ENCODE measurements around the gene SDK2.
A peak's percentile ranks its signal among the peaks of the same experiment; 100 is the strongest.

The SDK2 gene

DNA sequence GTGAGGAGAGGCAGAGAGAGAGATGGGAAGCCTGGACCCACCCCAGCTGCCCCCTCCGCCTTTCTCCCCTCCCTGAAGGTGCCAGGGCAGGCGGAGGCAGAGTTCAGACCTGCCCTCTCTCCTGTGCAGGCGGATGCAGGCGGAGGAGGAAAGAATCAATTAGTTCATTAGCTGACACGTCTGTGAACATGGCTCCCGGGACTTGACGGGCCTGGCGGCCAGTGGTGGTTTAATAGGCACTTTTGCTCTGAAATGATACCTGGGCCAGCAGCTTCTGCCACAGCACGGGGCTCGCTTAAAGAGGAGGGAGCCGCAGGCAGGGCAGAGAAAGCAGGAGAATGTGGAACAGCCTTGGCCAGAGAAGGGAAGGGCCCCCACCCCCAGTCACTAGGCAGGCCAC lies 98.1 kb downstream of the SDK2 start:
- H4K8ac ChIP-seq (ENCODE audit: low read depth, low read length): no peak overlapping the region
- H2AK5ac ChIP-seq (ENCODE audit: low read depth, low read length): peak overlapping the region; percentile 78
- H2BK5ac ChIP-seq (ENCODE audit: low read length): no peak overlapping the region
- H3K27me3 ChIP-seq (ENCODE audit: control insufficient read depth in 3 of 3, insufficient read depth in 3 of 3, low read depth in 1 of 3, low read length in 3 of 3): no peaks in the 10 kb centered on the region
- DNase-seq (ENCODE audit: low spot score): no peak
- no peaks in the 10 kb centered on the region for H3K9me3 ChIP-seq (replicated peaks in 1 of 2; ENCODE audit: control insufficient read depth in 2 of 2, insufficient read depth in 1 of 2, low read depth in 1 of 2, low read length in 2 of 2)
- no peak overlapping the region for H3K4me2 ChIP-seq (ENCODE audit: insufficient read depth, low read length, poor library complexity, severe bottlenecking)
- no peak overlapping the region for H2BK120ac ChIP-seq (ENCODE audit: low read depth, low read length)
- H3K18ac ChIP-seq (ENCODE audit: low read length): peak overlapping the region; percentile 55
- peaks cover 0 to 2% of the 10 kb centered on the region in 2 donors for H3K36me3 ChIP-seq (replicated peaks in 1 of 2; ENCODE audit: control insufficient read depth in 2 of 2, insufficient read depth in 2 of 2, low read length in 2 of 2)
- H2BK12ac ChIP-seq (ENCODE audit: low read length): no peak overlapping the region
- H3K4ac ChIP-seq (ENCODE audit: low read length): no peak overlapping the region
- H3K14ac ChIP-seq (ENCODE audit: low read length): peak overlapping the region; percentile 87
- no peak overlapping the region for H2BK15ac ChIP-seq (ENCODE audit: low read length)
- no peak overlapping the region for H3K27ac ChIP-seq (replicated peaks; ENCODE audit: low read length)
- H3K4me1 ChIP-seq (ENCODE audit: control insufficient read depth in 2 of 2, insufficient read depth in 1 of 2, low read depth in 1 of 2, low read length in 2 of 2): peaks cover 12 to 55% of the 10 kb centered on the region in 2 donors
- WGBS, 2 donors (ENCODE audit: extremely low coverage in 2 of 2, insufficient read length in 2 of 2, insufficient replicate concordance in 1 of 2): no CpG with 5 or more reads among the region's 11 CpGs
- H3K79me1 ChIP-seq (ENCODE audit: low read depth, low read length): peaks cover 25% of the 10 kb centered on the region
- H2AFZ ChIP-seq (ENCODE audit: low read length): no peak overlapping the region
- H3K4me3 ChIP-seq (ENCODE audit: low read length in 2 of 2): no peak overlapping the region
- H3K23ac ChIP-seq (ENCODE audit: low read depth, low read length, poor library complexity): peak overlapping the region; percentile 18
- H4K91ac ChIP-seq (ENCODE audit: low read depth, low read length, poor library complexity): no peak overlapping the region
- H3K9ac ChIP-seq (ENCODE audit: low read depth, low read length, poor library complexity): peak overlapping the region; percentile 45

DNA sequence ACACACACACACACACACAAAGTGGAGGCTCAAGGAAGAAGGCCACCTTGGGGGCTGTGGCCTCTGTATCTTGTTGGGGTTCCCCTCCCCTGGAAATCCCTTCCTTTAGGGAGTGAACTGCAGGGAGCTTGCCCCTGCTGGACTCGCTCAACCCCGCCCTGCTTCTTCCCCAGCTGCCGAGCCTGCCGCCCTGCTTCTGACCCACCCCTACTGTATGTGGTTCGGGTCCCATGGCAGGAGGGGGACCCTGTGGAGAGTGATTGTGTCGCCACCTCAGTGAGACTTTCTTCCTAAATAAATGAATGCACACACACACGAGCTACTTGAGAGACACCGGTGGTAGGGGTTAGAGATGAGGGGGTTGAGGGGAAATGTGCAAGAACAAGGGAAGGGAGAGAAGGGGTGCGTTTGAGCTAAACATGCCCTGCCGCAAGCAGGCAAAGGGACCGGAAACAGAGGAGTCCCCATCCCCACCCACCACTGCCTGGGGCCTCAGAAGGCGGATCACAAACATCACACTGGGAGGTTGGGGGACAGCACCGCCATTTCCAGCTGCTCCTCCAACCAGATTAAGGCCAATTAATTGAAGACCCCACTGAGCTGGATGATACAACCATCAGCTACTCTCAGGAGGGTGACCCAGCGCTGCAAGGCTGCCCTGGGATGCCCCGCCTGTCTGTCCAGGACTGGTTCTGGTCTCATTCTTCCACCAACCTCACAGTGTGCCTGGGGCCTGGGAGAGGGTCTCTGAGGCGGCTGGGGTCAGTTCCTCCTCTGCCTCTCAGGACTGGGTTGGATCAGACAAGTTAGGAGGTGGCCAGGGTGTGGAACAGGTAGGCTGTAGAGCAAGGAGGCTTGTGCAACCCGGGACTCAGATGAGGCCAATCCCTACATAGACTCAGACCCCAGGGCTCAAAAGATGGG lies 98.9 kb downstream of the SDK2 start:
- peak overlapping the region; percentile 21 for H3K23ac ChIP-seq (ENCODE audit: low read depth, low read length, poor library complexity)
- no CpG with 5 or more reads among the region's 17 CpGs for WGBS, 2 donors (ENCODE audit: extremely low coverage in 2 of 2, insufficient read length in 2 of 2, insufficient replicate concordance in 1 of 2)
- no peak overlapping the region for H2BK12ac ChIP-seq (ENCODE audit: low read length)
- H4K91ac ChIP-seq (ENCODE audit: low read depth, low read length, poor library complexity): no peak overlapping the region
- peaks cover 28% of the 10 kb centered on the region for H3K79me1 ChIP-seq (ENCODE audit: low read depth, low read length)
- H4K8ac ChIP-seq (ENCODE audit: low read depth, low read length): no peak overlapping the region
- no peak overlapping the region for H2BK5ac ChIP-seq (ENCODE audit: low read length)
- H3K4me2 ChIP-seq (ENCODE audit: insufficient read depth, low read length, poor library complexity, severe bottlenecking): no peak overlapping the region
- no peak overlapping the region for H2AFZ ChIP-seq (ENCODE audit: low read length)
- no peaks in the 10 kb centered on the region for H3K9me3 ChIP-seq (replicated peaks in 1 of 2; ENCODE audit: control insufficient read depth in 2 of 2, insufficient read depth in 1 of 2, low read depth in 1 of 2, low read length in 2 of 2)
- peak overlapping the region; percentile 16 for H3K18ac ChIP-seq (ENCODE audit: low read length)
- no peak overlapping the region for H3K27ac ChIP-seq (replicated peaks; ENCODE audit: low read length)
- peaks cover 0 to 2% of the 10 kb centered on the region in 2 donors for H3K36me3 ChIP-seq (replicated peaks in 1 of 2; ENCODE audit: control insufficient read depth in 2 of 2, insufficient read depth in 2 of 2, low read length in 2 of 2)
- no peak overlapping the region for H2BK15ac ChIP-seq (ENCODE audit: low read length)
- no peak overlapping the region for H2BK120ac ChIP-seq (ENCODE audit: low read depth, low read length)
- H3K14ac ChIP-seq (ENCODE audit: low read length): no peak overlapping the region
- no peak overlapping the region for H3K9ac ChIP-seq (ENCODE audit: low read depth, low read length, poor library complexity)
- H3K4ac ChIP-seq (ENCODE audit: low read length): no peak overlapping the region
- DNase-seq (ENCODE audit: low spot score): no peak
- no peak overlapping the region for H2AK5ac ChIP-seq (ENCODE audit: low read depth, low read length)
- H3K4me3 ChIP-seq (ENCODE audit: low read length in 2 of 2): no peak overlapping the region
- no peaks in the 10 kb centered on the region for H3K27me3 ChIP-seq (ENCODE audit: control insufficient read depth in 3 of 3, insufficient read depth in 3 of 3, low read depth in 1 of 3, low read length in 3 of 3)
- H3K4me1 ChIP-seq (ENCODE audit: control insufficient read depth in 2 of 2, insufficient read depth in 1 of 2, low read depth in 1 of 2, low read length in 2 of 2): peaks cover 12 to 48% of the 10 kb centered on the region in 2 donors

DNA sequence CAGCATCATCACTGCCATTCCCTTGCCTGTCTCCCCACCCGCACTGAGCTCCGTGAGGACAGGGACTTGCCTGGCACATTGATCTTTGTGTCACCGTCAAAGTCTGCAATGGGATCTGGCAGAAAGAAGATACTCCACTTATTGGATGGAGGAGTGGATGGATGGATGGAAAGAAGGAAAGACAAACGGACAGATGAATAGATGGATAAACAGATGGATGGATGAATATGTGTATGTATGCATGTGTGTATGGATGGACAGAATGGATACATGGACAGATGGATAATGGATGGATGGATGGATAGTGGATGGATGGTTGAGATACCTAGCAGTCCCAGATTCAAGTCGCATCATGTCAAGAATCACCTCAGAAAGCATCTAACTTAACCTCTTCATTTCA lies 99.9 kb downstream of the SDK2 start:
- H3K36me3 ChIP-seq (replicated peaks in 1 of 2; ENCODE audit: control insufficient read depth in 2 of 2, insufficient read depth in 2 of 2, low read length in 2 of 2): peaks cover 0 to 2% of the 10 kb centered on the region in 2 donors
- H3K4me3 ChIP-seq (ENCODE audit: low read length in 2 of 2): no peak overlapping the region
- H2AK5ac ChIP-seq (ENCODE audit: low read depth, low read length): no peak overlapping the region
- no peak overlapping the region for H4K8ac ChIP-seq (ENCODE audit: low read depth, low read length)
- H3K27me3 ChIP-seq (ENCODE audit: control insufficient read depth in 3 of 3, insufficient read depth in 3 of 3, low read depth in 1 of 3, low read length in 3 of 3): no peaks in the 10 kb centered on the region
- no CpG with 5 or more reads among the region's 5 CpGs for WGBS, 2 donors (ENCODE audit: extremely low coverage in 2 of 2, insufficient read length in 2 of 2, insufficient replicate concordance in 1 of 2)
- no peaks in the 10 kb centered on the region for H3K9me3 ChIP-seq (replicated peaks in 1 of 2; ENCODE audit: control insufficient read depth in 2 of 2, insufficient read depth in 1 of 2, low read depth in 1 of 2, low read length in 2 of 2)
- no peak overlapping the region for H2BK15ac ChIP-seq (ENCODE audit: low read length)
- DNase-seq (ENCODE audit: low spot score): no peak
- no peak overlapping the region for H2BK5ac ChIP-seq (ENCODE audit: low read length)
- no peak overlapping the region for H2BK120ac ChIP-seq (ENCODE audit: low read depth, low read length)
- no peak overlapping the region for H3K4ac ChIP-seq (ENCODE audit: low read length)
- no peak overlapping the region for H2BK12ac ChIP-seq (ENCODE audit: low read length)
- H3K27ac ChIP-seq (replicated peaks; ENCODE audit: low read length): no peak overlapping the region
- H3K18ac ChIP-seq (ENCODE audit: low read length): no peak overlapping the region
- H3K23ac ChIP-seq (ENCODE audit: low read depth, low read length, poor library complexity): no peak overlapping the region
- H3K14ac ChIP-seq (ENCODE audit: low read length): no peak overlapping the region
- H2AFZ ChIP-seq (ENCODE audit: low read length): no peak overlapping the region
- H4K91ac ChIP-seq (ENCODE audit: low read depth, low read length, poor library complexity): no peak overlapping the region
- no peak overlapping the region for H3K9ac ChIP-seq (ENCODE audit: low read depth, low read length, poor library complexity)
- H3K79me1 ChIP-seq (ENCODE audit: low read depth, low read length): peaks cover 29% of the 10 kb centered on the region
- peaks cover 12 to 43% of the 10 kb centered on the region in 2 donors for H3K4me1 ChIP-seq (ENCODE audit: control insufficient read depth in 2 of 2, insufficient read depth in 1 of 2, low read depth in 1 of 2, low read length in 2 of 2)
- H3K4me2 ChIP-seq (ENCODE audit: insufficient read depth, low read length, poor library complexity, severe bottlenecking): no peak overlapping the region

DNA sequence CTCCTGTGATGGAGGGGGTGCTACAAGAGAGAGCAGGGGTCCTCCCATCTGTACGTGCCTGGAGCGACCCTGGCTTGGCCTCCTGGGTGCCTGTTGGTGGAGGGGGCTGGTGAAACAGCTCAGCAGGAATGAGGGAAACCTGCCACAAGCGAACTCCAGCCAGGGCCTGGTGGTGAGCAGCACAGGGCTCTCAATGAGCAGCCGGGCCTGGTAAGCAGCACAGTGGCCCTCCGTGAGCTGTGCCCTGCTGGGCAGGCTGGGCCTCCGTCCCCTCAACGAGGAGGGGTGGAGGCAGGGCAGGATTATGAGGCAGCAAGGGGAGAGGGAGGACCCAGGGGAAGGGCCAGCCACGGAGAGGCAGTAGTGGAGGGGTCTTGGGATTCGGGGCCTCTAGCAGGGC lies 101.9 kb downstream of the SDK2 start:
- Histone ChIP-seq H3K4me1 (ENCODE audit: control insufficient read depth in 2 of 2, insufficient read depth in 1 of 2, low read depth in 1 of 2, low read length in 2 of 2) (peaks cover 13 to 53% of the 10 kb centered on the region in 2 donors), H3K36me3 (replicated peaks in 1 of 2; ENCODE audit: control insufficient read depth in 2 of 2, insufficient read depth in 2 of 2, low read length in 2 of 2) (peaks cover 0 to 2% of the 10 kb centered on the region in 2 donors), H2BK120ac (ENCODE audit: low read depth, low read length) (no peak overlapping the region), H3K18ac (ENCODE audit: low read length) (peak overlapping the region; percentile 74), H4K8ac (ENCODE audit: low read depth, low read length) (no peak overlapping the region), H2BK12ac (ENCODE audit: low read length) (no peak overlapping the region), H3K79me1 (ENCODE audit: low read depth, low read length) (peaks cover 24% of the 10 kb centered on the region), H3K14ac (ENCODE audit: low read length) (no peak overlapping the region), H4K91ac (ENCODE audit: low read depth, low read length, poor library complexity) (no peak overlapping the region), H3K9me3 (replicated peaks in 1 of 2; ENCODE audit: control insufficient read depth in 2 of 2, insufficient read depth in 1 of 2, low read depth in 1 of 2, low read length in 2 of 2) (no peaks in the 10 kb centered on the region), H3K23ac (ENCODE audit: low read depth, low read length, poor library complexity) (peak overlapping the region; percentile 51), H3K4me2 (ENCODE audit: insufficient read depth, low read length, poor library complexity, severe bottlenecking) (no peak overlapping the region), H2BK15ac (ENCODE audit: low read length) (no peak overlapping the region), H3K27ac (replicated peaks; ENCODE audit: low read length) (no peak overlapping the region), H3K4me3 (ENCODE audit: low read length in 2 of 2) (no peak overlapping the region), H3K27me3 (ENCODE audit: control insufficient read depth in 3 of 3, insufficient read depth in 3 of 3, low read depth in 1 of 3, low read length in 3 of 3) (no peaks in the 10 kb centered on the region), H3K4ac (ENCODE audit: low read length) (no peak overlapping the region), H2AFZ (ENCODE audit: low read length) (no peak overlapping the region), H2BK5ac (ENCODE audit: low read length) (no peak overlapping the region), H2AK5ac (ENCODE audit: low read depth, low read length) (no peak overlapping the region), H3K9ac (ENCODE audit: low read depth, low read length, poor library complexity) (peak overlapping the region; percentile 61)
- WGBS, 2 donors (ENCODE audit: extremely low coverage in 2 of 2, insufficient read length in 2 of 2, insufficient replicate concordance in 1 of 2): no CpG with 5 or more reads among the region's 9 CpGs
- no peak for DNase-seq (ENCODE audit: low spot score)

All from neuronal stem cell (in vitro differentiated cells).